Muscle layer of duodenum (tissue), 2 donors: ENCODE data around the gene SLC39A9.
"Not testable (repeated sequence)": the region's sequence is repeated elsewhere in the genome, so short reads cannot be mapped to it uniquely, and the experiment has no call there.

Source experiments
- H3K27ac ChIP-seq: one replicate; pipeline ENCODE4 v1.7.0; 2013; ENCODE audit warnings: mild to moderate bottlenecking, low read length
- H3K27me3 ChIP-seq: one replicate; pipeline ENCODE4 v1.7.0; 2013; ENCODE audit warnings: low read depth, mild to moderate bottlenecking, control low read depth, low read length
- H3K36me3 ChIP-seq, 2 donors: one replicate each; pipeline ENCODE4 v1.7.0; 2013; ENCODE audit warnings: low read length in 2 of 2, control low read depth in 1 of 2, mild to moderate bottlenecking in 1 of 2; ENCODE audit not compliant: insufficient read depth in 2 of 2, control insufficient read depth in 1 of 2
- H3K4me1 ChIP-seq, 2 donors: one replicate each; pipeline ENCODE4 v1.7.0; 2013; ENCODE audit warnings: low read length in 2 of 2, mild to moderate bottlenecking in 2 of 2, control low read depth in 1 of 2, moderate library complexity in 1 of 2; ENCODE audit not compliant: insufficient read depth in 2 of 2, control insufficient read depth in 1 of 2
- H3K4me3 ChIP-seq, 2 donors: one replicate each; pipeline ENCODE4 v1.7.0; 2013; ENCODE audit warnings: low read length in 2 of 2, low read depth in 1 of 2, mild to moderate bottlenecking in 1 of 2
- H3K9me3 ChIP-seq, 2 donors: one replicate each; pipeline ENCODE4 v1.7.0; 2013; ENCODE audit warnings: low read length in 2 of 2, control low read depth in 1 of 2, mild to moderate bottlenecking in 1 of 2; ENCODE audit not compliant: control insufficient read depth in 1 of 2
- donor health status: healthy.

SLC39A9 gene

DNA sequence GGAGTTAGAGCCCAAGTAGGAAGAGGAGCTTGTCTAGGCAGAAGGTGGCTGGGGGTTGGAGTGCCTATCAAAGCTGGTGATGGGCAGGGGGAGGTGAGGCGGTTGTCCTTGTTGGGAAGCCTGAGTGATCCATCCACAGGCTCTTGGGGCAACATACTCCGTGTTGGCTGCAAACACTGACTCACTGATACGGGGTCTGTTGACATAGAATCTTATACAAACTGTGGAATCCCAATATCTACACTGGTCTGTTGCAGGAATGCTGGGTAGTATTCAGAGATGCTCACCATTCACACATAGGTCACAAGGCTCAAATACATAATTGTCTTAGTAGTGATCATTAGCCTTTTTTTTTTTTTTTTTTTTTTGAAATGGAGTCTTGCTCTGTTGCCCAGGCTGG lies 26.3 kb upstream of the SLC39A9 start:
- Histone ChIP-seq H3K4me3 (no peak overlapping the region), H3K4me1 (no peaks in the 10 kb centered on the region), H3K27me3 (no peaks in the 10 kb centered on the region), H3K27ac (no peak overlapping the region), H3K36me3 (peaks cover 15 to 24% of the 10 kb centered on the region in 2 donors), H3K9me3 (no peaks in the 10 kb centered on the region)

DNA sequence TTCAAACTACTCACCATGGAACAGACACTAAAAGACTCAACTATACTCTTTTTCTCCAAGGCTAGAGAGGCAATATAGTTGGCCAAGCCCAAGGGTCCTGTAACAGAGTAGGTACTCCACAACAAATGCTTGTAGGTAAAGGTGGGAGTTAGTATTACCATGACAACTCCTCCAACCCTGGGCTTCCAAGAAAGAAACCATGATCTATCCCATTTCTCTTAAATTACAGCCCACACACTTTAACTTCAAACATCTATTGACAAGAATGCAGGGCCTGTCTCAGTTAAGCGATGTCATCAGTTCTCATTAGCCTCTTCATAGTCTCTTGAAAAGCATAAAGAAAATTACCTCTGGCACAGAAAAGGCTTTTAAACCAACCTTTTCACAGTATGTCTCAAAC lies 25.4 kb upstream of the SLC39A9 start:
- no peaks in the 10 kb centered on the region for H3K9me3 ChIP-seq
- no peaks in the 10 kb centered on the region for H3K4me1 ChIP-seq
- H3K36me3 ChIP-seq: peaks cover 15 to 24% of the 10 kb centered on the region in 2 donors
- no peak overlapping the region for H3K27ac ChIP-seq
- H3K27me3 ChIP-seq: no peaks in the 10 kb centered on the region
- no peak overlapping the region for H3K4me3 ChIP-seq

DNA sequence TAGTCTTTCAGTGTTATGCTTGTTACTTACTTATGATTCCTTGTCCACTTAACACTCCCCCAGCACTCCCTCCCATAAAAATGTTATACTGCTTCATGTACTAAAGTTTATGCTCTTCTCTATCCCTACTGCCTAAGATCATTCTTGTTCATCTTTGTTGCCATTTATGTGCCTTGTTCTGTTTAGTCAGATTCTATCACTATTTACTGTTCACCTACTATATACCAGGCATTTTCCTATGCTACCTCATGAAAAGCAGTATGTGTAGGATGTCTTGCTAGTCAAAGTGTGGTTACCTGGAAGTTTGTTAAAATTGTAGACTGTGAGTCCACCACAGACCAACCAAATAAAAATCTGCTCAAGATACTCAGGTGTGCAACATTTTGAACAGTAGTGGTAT lies 24.3 kb upstream of the SLC39A9 start:
- no peak overlapping the region for H3K27ac ChIP-seq
- no peaks in the 10 kb centered on the region for H3K9me3 ChIP-seq
- H3K4me3 ChIP-seq: no peak overlapping the region
- H3K27me3 ChIP-seq: no peaks in the 10 kb centered on the region
- H3K4me1 ChIP-seq: no peaks in the 10 kb centered on the region
- peaks cover 15 to 25% of the 10 kb centered on the region in 2 donors for H3K36me3 ChIP-seq

DNA sequence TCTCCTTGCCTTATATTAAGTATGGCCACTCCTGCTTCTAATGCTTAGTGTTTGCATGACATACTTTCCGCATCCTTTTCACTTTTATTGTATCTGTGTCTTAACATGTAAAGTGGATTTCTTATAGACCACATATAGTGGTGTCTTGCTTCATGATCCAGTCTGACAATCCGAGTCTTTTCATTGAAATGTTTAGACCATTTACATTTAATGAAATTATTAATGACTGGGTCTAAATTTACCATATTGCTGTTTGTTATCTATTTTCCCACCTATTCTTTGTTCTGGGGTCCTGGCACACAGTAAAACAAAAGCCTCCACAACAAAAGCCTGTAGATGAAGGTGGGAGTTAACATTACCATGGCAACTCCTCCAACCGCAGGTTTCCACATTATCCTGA lies 23.3 kb upstream of the SLC39A9 start:
- peaks cover 23 to 30% of the 10 kb centered on the region in 2 donors for H3K36me3 ChIP-seq
- no peak overlapping the region for H3K27ac ChIP-seq
- no peaks in the 10 kb centered on the region for H3K9me3 ChIP-seq

DNA sequence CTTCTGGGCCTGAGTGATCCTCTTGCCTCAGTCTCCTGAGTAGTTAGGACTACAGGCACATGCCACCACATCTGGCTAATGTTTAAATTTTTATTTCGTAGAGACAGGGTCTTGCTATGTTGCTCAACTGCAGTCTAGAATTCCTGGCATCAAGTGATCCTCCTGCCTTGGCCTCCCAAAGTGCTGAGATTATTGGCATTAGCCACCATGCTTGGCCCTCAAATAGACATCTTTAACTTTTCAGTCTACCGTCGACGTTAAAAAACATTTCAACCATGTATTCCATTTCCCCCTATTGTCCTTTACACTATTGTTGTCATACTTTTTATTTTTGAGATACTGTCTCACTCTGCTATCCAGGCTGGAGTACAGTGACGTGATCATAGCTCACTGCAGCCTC lies 22.8 kb upstream of the SLC39A9 start:
- Histone ChIP-seq H3K4me3 (no peak overlapping the region), H3K36me3 (peaks cover 27 to 35% of the 10 kb centered on the region in 2 donors), H3K9me3 (no peaks in the 10 kb centered on the region), H3K4me1 (no peaks in the 10 kb centered on the region), H3K27ac (no peak overlapping the region), H3K27me3 (no peaks in the 10 kb centered on the region)

More for the DNA sequence above, 23.3 kb upstream of the SLC39A9 start:
- no peak overlapping the region for H3K4me3 ChIP-seq
- H3K4me1 ChIP-seq: no peaks in the 10 kb centered on the region
- no peaks in the 10 kb centered on the region for H3K27me3 ChIP-seq

DNA sequence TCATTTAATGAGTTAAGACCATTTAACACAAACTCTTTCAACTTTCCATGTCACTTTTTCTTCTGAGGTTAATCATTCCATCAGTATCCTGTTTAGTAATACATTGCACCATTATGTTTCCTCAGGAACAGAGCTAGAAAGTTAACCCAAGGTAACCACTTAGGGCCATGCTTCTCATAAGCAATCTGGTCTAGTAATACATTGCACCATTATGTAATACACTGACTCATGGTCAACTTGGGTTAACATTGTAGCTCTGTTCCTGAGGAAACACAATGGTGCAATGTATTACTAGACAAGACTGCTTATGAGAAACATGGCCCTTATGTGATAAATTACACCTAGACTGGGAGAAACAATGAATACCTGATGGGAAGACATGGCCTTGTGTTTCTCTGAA lies 22.1 kb upstream of the SLC39A9 start:
- H3K36me3 ChIP-seq: peaks cover 27 to 35% of the 10 kb centered on the region in 2 donors
- no peaks in the 10 kb centered on the region for H3K9me3 ChIP-seq
- no peak overlapping the region for H3K4me3 ChIP-seq
- H3K27ac ChIP-seq: no peak overlapping the region
- H3K4me1 ChIP-seq: no peaks in the 10 kb centered on the region
- no peaks in the 10 kb centered on the region for H3K27me3 ChIP-seq

DNA sequence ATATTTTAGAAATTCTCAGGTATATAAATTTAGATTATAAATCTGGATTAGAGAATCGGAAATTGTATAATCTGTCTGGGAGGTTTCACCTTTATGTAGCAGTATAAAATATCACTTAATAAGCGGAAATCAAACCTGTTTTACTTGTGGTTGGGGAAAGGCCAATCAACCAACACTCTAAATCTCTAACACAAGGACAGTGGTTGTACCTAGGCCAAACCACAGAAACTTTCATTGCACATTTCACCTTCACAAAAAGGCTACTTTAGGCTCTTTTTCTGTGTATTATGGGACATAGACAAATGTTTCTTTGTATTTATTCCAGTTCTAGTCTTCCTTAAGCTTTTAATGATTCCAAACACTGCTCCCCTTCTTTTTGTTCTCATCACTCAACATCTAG lies 20.2 kb upstream of the SLC39A9 start:
- Histone ChIP-seq H3K4me3 (no peak overlapping the region), H3K36me3 (peaks cover 27 to 32% of the 10 kb centered on the region in 2 donors), H3K4me1 (no peaks in the 10 kb centered on the region), H3K27ac (no peak overlapping the region), H3K9me3 (no peaks in the 10 kb centered on the region), H3K27me3 (no peaks in the 10 kb centered on the region)

DNA sequence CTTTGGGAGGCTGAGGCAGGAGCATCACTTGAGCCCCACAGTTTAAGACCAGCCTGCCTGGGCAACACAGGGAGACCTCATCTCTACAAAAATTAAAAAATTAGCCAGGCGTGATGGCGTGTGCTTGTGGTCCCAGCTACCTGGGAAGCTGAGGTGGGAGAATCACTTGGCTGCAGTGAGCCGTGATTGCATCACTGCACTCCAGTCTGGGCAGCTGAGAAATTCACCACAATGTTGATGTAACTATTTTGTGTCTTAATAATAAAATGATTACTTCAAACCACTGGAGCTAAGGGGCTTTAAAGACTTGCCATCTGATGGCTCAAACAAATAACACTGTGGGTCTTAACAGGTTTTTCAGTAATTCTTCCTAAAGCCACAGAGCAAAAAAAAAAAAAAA lies 11.2 kb upstream of the SLC39A9 start:
- no peaks in the 10 kb centered on the region for H3K9me3 ChIP-seq
- peaks cover 32 to 43% of the 10 kb centered on the region in 2 donors for H3K36me3 ChIP-seq
- H3K4me3 ChIP-seq: no peak overlapping the region
- H3K27me3 ChIP-seq: no peaks in the 10 kb centered on the region
- peaks cover 0 to 5% of the 10 kb centered on the region in 2 donors for H3K4me1 ChIP-seq
- no peak overlapping the region for H3K27ac ChIP-seq

DNA sequence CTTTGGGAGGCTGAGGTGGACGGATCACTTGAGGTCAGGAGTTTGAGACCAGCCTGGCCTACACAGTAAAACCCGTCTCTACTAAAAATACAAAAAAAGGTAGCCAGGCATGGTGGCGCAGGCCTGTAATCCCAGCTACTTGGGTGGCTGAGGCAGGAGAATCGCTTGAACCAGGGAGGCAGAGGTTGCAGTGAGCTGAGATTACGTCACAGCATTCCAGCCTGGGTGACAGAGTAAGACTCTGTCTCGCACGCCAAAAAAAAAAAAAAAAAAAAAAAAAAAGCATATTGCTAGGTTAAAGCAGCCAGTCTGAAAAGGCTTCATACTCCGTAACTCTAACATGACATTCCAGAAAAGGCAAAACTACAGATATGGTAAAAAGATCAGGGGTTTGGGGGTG lies 7.1 kb upstream of the SLC39A9 start:
- peaks cover 48 to 57% of the 10 kb centered on the region in 2 donors for H3K36me3 ChIP-seq

DNA sequence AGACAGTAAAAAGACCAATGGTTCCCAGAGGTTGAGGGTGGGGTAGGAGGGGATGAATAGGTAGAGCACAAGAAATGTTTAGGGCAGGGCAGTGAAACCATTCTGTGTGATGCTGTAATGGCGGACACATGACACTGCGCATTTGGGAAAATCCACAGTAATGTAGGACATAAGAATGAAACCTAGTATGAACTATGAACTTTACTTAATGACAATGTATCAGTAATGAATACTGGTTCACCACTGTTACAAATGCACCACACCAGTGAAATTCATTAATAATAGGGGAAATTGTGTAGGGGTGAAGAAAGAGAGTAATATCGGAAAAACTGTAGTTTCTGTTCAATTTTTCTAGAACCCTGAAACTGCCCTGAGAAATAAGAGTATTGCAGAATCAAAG lies 6.0 kb upstream of the SLC39A9 start:
- no peaks in the 10 kb centered on the region for H3K9me3 ChIP-seq
- peaks cover 44 to 52% of the 10 kb centered on the region in 2 donors for H3K36me3 ChIP-seq
- H3K27ac ChIP-seq: no peak overlapping the region
- H3K4me1 ChIP-seq: peaks cover 8 to 32% of the 10 kb centered on the region in 2 donors
- H3K27me3 ChIP-seq: no peaks in the 10 kb centered on the region
- no peak overlapping the region for H3K4me3 ChIP-seq

More for the DNA sequence above, 7.1 kb upstream of the SLC39A9 start:
- not testable (repeated sequence) for H3K27ac ChIP-seq, H3K9me3 ChIP-seq, H3K4me3 ChIP-seq, H3K27me3 ChIP-seq
- peaks cover under 1 to 22% of the 10 kb centered on the region in 2 donors for H3K4me1 ChIP-seq

DNA sequence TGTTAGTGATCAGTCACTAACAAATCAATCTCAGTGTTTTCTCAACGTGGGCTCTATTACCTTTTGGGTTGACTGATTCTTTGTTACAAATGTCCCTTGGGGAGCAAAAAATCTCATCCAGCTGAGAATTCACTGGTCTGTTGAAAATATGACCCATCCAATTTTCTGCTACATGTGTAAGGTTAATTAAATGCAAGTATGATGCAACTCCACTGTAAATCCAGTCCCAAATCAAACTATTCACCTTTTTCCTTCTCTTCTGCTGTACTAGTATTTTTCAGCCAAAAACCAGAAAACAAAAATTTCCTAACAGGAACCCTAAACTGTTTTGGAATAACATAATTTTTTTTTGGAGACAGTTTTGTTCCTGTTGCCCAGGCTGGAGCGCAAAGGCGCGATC lies 2.6 kb upstream of the SLC39A9 start:
- Histone ChIP-seq H3K4me3 (no peak overlapping the region), H3K36me3 (peaks cover 40 to 50% of the 10 kb centered on the region in 2 donors), H3K9me3 (no peaks in the 10 kb centered on the region), H3K27me3 (no peaks in the 10 kb centered on the region), H3K4me1 (peaks cover 26 to 53% of the 10 kb centered on the region in 2 donors), H3K27ac (no peak overlapping the region)

DNA sequence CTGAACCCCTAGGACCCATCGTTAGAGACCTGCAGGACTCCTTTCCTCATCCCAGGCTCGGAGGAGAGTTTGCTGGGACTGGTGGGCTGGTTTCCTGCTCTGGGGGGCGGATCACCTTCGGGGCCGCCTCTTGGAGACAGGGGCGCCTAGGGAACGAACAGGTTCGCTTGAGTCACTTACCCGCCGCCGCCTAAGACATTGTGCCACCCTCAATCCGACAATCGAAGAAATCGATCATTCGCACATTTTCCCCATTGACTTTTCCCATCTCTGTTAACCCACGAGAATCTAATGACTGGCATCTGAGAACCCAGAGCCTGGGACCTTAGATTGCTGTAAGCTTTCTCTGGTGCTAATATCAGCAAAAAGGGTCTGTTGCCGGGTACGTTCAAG lies 322 bp downstream of the SLC39A9 start:
- Histone ChIP-seq H3K4me3 (peak overlapping the region; percentile 96 to 99), H3K36me3 (peaks cover 23 to 28% of the 10 kb centered on the region in 2 donors), H3K27me3 (no peaks in the 10 kb centered on the region), H3K9me3 (no peaks in the 10 kb centered on the region), H3K4me1 (peaks cover 32 to 60% of the 10 kb centered on the region in 2 donors), H3K27ac (peak overlapping the region; percentile 99)
